HG02840 (cell line): ENCODE results near the gene POLH.

Source experiments
- ATAC-seq: cut with Tn5 transposase; IDR thresholded peaks from one replicate; pipeline ENCODE4 v1.9.1; 2021; ENCODE audit warnings: mild to moderate bottlenecking, moderate library complexity, moderate number of reproducible peaks; ENCODE audit not compliant: unreplicated experiment, low FRiP score

Gene POLH

GRCh38 chr6:43604174-43604573 is 28.2 kb downstream of the POLH start:
- no peak for ATAC-seq

GRCh38 chr6:43606019-43606418 is 30.0 kb downstream of the POLH start:
- no peak for ATAC-seq

- no peak for ATAC-seq
Measured at GRCh38 chr6:43608310-43608763, 32.4 kb downstream of the POLH start.

- no peak for ATAC-seq
Measured at GRCh38 chr6:43608807-43609206, 32.8 kb downstream of the POLH start.

GRCh38 chr6:43609402-43609801 is 33.4 kb downstream of the POLH start:
- no peak for ATAC-seq

GRCh38 chr6:43610431-43610830 is 34.4 kb downstream of the POLH start:
- ATAC-seq, result no peak

GRCh38 chr6:43613721-43614395 is 37.9 kb downstream of the POLH start:
- ATAC-seq, result no peak

GRCh38 chr6:43614396-43614730 is 38.4 kb downstream of the POLH start:
- no peak for ATAC-seq

GRCh38 chr6:43616725-43617472 is 40.9 kb downstream of the POLH start:
- no peak for ATAC-seq

GRCh38 chr6:43621078-43621835 is 45.3 kb downstream of the POLH start:
- no peak for ATAC-seq

- no peak for ATAC-seq
Measured at GRCh38 chr6:43621836-43622180, 45.8 kb downstream of the POLH start.

GRCh38 chr6:43622541-43622940 is 46.6 kb downstream of the POLH start:
- ATAC-seq, result no peak

GRCh38 chr6:43623880-43624785 is 48.1 kb downstream of the POLH start:
- ATAC-seq, result no peak

- no peak for ATAC-seq
Measured at GRCh38 chr6:43624786-43625288, 48.9 kb downstream of the POLH start.

GRCh38 chr6:43625393-43625992 is 49.5 kb downstream of the POLH start:
- no peak for ATAC-seq

- ATAC-seq, result no peak
Measured at GRCh38 chr6:43627008-43627825, 51.2 kb downstream of the POLH start.

GRCh38 chr6:43628393-43629103 is 52.6 kb downstream of the POLH start:
- ATAC-seq, result no peak

- ATAC-seq, result peak; percentile 84
Measured at GRCh38 chr6:43629104-43629504, 53.1 kb downstream of the POLH start, which contains the start of gene GTPBP2. GTPBP2 (minus strand) TSS chr6:43629264; CDS start chr6:43629162, 102 bp downstream.
